ENCODE measurements around the gene CCR3.

Gene CCR3

DNA sequence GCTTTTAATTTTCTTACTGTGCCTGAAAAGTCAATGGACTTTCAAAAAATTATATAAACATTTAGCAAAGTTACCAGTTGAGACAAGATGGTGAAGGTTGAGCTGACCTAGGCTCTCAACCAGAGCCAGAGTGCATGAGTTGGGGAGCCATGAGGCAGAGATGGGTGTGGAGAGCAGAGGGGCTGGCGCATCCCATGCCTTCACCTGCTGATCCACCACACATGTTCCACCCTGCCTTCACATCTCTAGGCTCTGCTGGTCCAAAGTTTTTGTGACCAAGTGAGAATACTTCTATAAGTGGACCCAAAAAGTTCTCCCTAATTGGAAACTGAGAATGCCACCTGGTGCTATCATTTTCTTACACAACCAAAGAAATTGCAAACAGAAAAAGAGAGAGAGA is 47.3 kb downstream of the CCR3 start:
- Histone ChIP-seq H3K4me1 (ENCODE audit: control insufficient read depth, low read depth, low read length) (no peaks in the 10 kb centered on the region), H2BK15ac (replicated peaks; ENCODE audit: low read depth) (no peak overlapping the region), H3K23ac (ENCODE audit: low read length) (no peak overlapping the region), H3K4ac (ENCODE audit: low read depth, low read length) (no peak overlapping the region), H3K9ac (ENCODE audit: low read length) (no peak overlapping the region), H2BK5ac (ENCODE audit: low read length) (no peak overlapping the region), H2BK120ac (ENCODE audit: low read depth, low read length) (no peak overlapping the region), H3K79me1 (ENCODE audit: low read length) (no peaks in the 10 kb centered on the region), H2AK5ac (ENCODE audit: low read length) (no peak overlapping the region), H3K36me3 (ENCODE audit: control insufficient read depth, insufficient read depth, low read length) (no peaks in the 10 kb centered on the region), H3K27ac (ENCODE audit: low read depth, low read length) (no peak overlapping the region), H3K79me2 (ENCODE audit: control insufficient read depth, insufficient read depth, low read length) (no peaks in the 10 kb centered on the region), H3K4me3 (ENCODE audit: low read length) (no peak overlapping the region), H3K56ac (ENCODE audit: low read length) (no peak overlapping the region), H4K8ac (ENCODE audit: low read depth, low read length) (no peak overlapping the region), H3K4me2 (ENCODE audit: low read length) (no peak overlapping the region), H3K18ac (ENCODE audit: low read length) (no peak overlapping the region), H3K27me3 (ENCODE audit: insufficient read depth, low read length, poor library complexity) (no peaks in the 10 kb centered on the region), H4K5ac (ENCODE audit: low read length) (no peak overlapping the region)
- DNase-seq = no peak
- WGBS (ENCODE audit: extremely low coverage, insufficient coverage, low lambda C conversion rate) = no CpG with 5 or more reads among the region's 1 CpG

DNA sequence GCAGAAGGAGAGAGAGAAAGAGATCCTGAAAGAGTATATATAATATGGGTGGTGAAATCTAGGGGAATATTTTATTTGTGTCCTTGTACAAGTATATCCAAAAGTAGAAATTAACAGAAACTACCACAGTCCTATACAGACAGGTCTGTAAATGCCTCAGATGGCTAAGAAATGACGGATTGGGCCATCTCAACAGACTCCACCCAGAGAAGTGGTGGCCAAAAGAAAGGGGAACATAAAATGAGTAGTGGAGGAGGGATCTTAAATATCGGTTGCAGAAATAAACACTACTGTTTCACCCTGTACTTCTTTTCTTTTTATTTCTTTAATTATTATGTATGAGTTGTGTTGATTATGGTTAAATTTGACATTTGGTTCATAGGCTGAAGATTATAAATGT is 47.7 kb downstream of the CCR3 start:
- no peak overlapping the region for H2AK5ac ChIP-seq (ENCODE audit: low read length)
- no peaks in the 10 kb centered on the region for H3K36me3 ChIP-seq (ENCODE audit: control insufficient read depth, insufficient read depth, low read length)
- H3K4me2 ChIP-seq (ENCODE audit: low read length) = no peak overlapping the region
- no peak overlapping the region for H3K4me3 ChIP-seq (ENCODE audit: low read length)
- no peaks in the 10 kb centered on the region for H3K27me3 ChIP-seq (ENCODE audit: insufficient read depth, low read length, poor library complexity)
- no peaks in the 10 kb centered on the region for H3K4me1 ChIP-seq (ENCODE audit: control insufficient read depth, low read depth, low read length)
- no peaks in the 10 kb centered on the region for H3K79me2 ChIP-seq (ENCODE audit: control insufficient read depth, insufficient read depth, low read length)
- H3K18ac ChIP-seq (ENCODE audit: low read length) = no peak overlapping the region
- no peak overlapping the region for H3K27ac ChIP-seq (ENCODE audit: low read depth, low read length)
- no peak overlapping the region for H2BK5ac ChIP-seq (ENCODE audit: low read length)
- no peak overlapping the region for H4K5ac ChIP-seq (ENCODE audit: low read length)
- H3K56ac ChIP-seq (ENCODE audit: low read length) = no peak overlapping the region
- H4K8ac ChIP-seq (ENCODE audit: low read depth, low read length) = no peak overlapping the region
- H2BK120ac ChIP-seq (ENCODE audit: low read depth, low read length) = no peak overlapping the region
- H3K23ac ChIP-seq (ENCODE audit: low read length) = no peak overlapping the region
- WGBS (ENCODE audit: extremely low coverage, insufficient coverage, low lambda C conversion rate) = no CpG with 5 or more reads among the region's 2 CpGs
- no peak overlapping the region for H2BK15ac ChIP-seq (replicated peaks; ENCODE audit: low read depth)
- no peak for DNase-seq
- H3K79me1 ChIP-seq (ENCODE audit: low read length) = no peaks in the 10 kb centered on the region
- H3K9ac ChIP-seq (ENCODE audit: low read length) = no peak overlapping the region
- no peak overlapping the region for H3K4ac ChIP-seq (ENCODE audit: low read depth, low read length)

DNA sequence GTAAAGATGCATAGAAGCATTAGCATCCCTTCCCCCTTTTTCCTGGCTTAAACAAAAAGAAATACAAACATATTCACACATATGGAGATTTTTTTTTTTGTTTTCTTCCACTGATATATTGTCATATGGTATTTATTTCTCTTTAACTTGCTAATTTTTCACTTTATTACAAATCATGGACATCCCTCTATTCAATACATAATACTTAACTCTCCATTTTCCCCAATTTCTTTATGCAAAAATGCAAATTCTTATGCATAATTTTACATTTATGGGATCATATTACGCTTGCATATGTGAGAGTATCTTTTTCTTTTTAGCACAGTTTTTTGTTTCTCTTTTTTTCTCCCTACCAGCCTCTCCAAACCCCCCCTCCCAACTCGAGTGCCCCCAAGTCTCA is 48.8 kb downstream of the CCR3 start:
- H3K23ac ChIP-seq (ENCODE audit: low read length) = no peak overlapping the region
- H3K79me2 ChIP-seq (ENCODE audit: control insufficient read depth, insufficient read depth, low read length) = no peaks in the 10 kb centered on the region
- no peak overlapping the region for H3K4ac ChIP-seq (ENCODE audit: low read depth, low read length)
- no peak for DNase-seq
- no peak overlapping the region for H3K27ac ChIP-seq (ENCODE audit: low read depth, low read length)
- no peak overlapping the region for H2BK120ac ChIP-seq (ENCODE audit: low read depth, low read length)
- H2BK15ac ChIP-seq (replicated peaks; ENCODE audit: low read depth) = no peak overlapping the region
- no peak overlapping the region for H3K4me3 ChIP-seq (ENCODE audit: low read length)
- H4K8ac ChIP-seq (ENCODE audit: low read depth, low read length) = no peak overlapping the region
- no peaks in the 10 kb centered on the region for H3K79me1 ChIP-seq (ENCODE audit: low read length)
- H3K4me2 ChIP-seq (ENCODE audit: low read length) = no peak overlapping the region
- H3K4me1 ChIP-seq (ENCODE audit: control insufficient read depth, low read depth, low read length) = no peaks in the 10 kb centered on the region
- H3K36me3 ChIP-seq (ENCODE audit: control insufficient read depth, insufficient read depth, low read length) = no peaks in the 10 kb centered on the region
- no peak overlapping the region for H2BK5ac ChIP-seq (ENCODE audit: low read length)
- no peak overlapping the region for H3K18ac ChIP-seq (ENCODE audit: low read length)
- no peak overlapping the region for H3K9ac ChIP-seq (ENCODE audit: low read length)
- no peaks in the 10 kb centered on the region for H3K27me3 ChIP-seq (ENCODE audit: insufficient read depth, low read length, poor library complexity)
- H4K5ac ChIP-seq (ENCODE audit: low read length) = no peak overlapping the region
- no peak overlapping the region for H3K56ac ChIP-seq (ENCODE audit: low read length)
- WGBS (ENCODE audit: extremely low coverage, insufficient coverage, low lambda C conversion rate) = no CpG with 5 or more reads among the region's 2 CpGs
- H2AK5ac ChIP-seq (ENCODE audit: low read length) = no peak overlapping the region

DNA sequence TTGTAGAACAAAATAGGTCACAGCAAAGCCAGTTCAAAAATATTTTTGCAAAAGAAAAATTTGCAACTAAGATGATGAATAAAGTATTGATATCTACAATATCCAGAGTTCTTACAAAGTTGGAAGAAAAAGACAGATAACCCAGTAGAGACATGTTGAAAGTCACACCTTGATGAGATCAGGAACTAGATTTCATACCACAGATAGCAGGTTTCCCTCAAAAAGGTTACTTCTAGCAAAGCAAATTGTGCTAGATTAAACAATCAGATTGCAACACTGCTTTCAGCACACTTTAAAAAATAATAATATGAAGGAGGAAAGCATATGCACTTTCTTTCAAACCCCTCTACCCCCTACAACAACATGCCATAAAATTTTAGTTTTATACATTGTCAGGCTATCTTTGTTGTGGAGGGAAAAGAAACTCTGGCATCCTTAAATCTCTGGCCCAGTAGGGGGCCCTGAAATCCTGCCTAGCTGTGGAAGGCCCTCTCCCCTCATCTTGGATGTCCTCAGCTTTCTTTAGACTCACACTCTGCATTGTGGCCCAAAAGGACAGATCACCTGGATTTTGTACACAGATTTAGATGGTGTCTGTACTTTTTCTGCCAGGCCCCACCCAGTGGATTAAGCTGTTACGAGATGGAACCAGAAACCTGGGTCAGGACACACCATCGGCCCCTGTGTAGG is 50.9 kb downstream of the CCR3 start:
- WGBS (ENCODE audit: extremely low coverage, insufficient coverage, low lambda C conversion rate) = no CpG with 5 or more reads among the region's 2 CpGs
- no peaks in the 10 kb centered on the region for H3K4me1 ChIP-seq (ENCODE audit: control insufficient read depth, low read depth, low read length)
- DNase-seq = peak; percentile 42
- H2AK5ac ChIP-seq (ENCODE audit: low read length) = no peak overlapping the region
- no peak overlapping the region for H3K4me2 ChIP-seq (ENCODE audit: low read length)
- H2BK15ac ChIP-seq (replicated peaks; ENCODE audit: low read depth) = no peak overlapping the region
- H3K27me3 ChIP-seq (ENCODE audit: insufficient read depth, low read length, poor library complexity) = no peaks in the 10 kb centered on the region
- no peaks in the 10 kb centered on the region for H3K79me1 ChIP-seq (ENCODE audit: low read length)
- H3K56ac ChIP-seq (ENCODE audit: low read length) = no peak overlapping the region
- H3K79me2 ChIP-seq (ENCODE audit: control insufficient read depth, insufficient read depth, low read length) = no peaks in the 10 kb centered on the region
- H3K18ac ChIP-seq (ENCODE audit: low read length) = no peak overlapping the region
- H3K9ac ChIP-seq (ENCODE audit: low read length) = no peak overlapping the region
- no peak overlapping the region for H4K8ac ChIP-seq (ENCODE audit: low read depth, low read length)
- H3K4ac ChIP-seq (ENCODE audit: low read depth, low read length) = no peak overlapping the region
- no peak overlapping the region for H4K5ac ChIP-seq (ENCODE audit: low read length)
- no peaks in the 10 kb centered on the region for H3K36me3 ChIP-seq (ENCODE audit: control insufficient read depth, insufficient read depth, low read length)
- H3K27ac ChIP-seq (ENCODE audit: low read depth, low read length) = no peak overlapping the region
- no peak overlapping the region for H2BK120ac ChIP-seq (ENCODE audit: low read depth, low read length)
- H3K4me3 ChIP-seq (ENCODE audit: low read length) = no peak overlapping the region
- H3K23ac ChIP-seq (ENCODE audit: low read length) = no peak overlapping the region
- H2BK5ac ChIP-seq (ENCODE audit: low read length) = no peak overlapping the region

DNA sequence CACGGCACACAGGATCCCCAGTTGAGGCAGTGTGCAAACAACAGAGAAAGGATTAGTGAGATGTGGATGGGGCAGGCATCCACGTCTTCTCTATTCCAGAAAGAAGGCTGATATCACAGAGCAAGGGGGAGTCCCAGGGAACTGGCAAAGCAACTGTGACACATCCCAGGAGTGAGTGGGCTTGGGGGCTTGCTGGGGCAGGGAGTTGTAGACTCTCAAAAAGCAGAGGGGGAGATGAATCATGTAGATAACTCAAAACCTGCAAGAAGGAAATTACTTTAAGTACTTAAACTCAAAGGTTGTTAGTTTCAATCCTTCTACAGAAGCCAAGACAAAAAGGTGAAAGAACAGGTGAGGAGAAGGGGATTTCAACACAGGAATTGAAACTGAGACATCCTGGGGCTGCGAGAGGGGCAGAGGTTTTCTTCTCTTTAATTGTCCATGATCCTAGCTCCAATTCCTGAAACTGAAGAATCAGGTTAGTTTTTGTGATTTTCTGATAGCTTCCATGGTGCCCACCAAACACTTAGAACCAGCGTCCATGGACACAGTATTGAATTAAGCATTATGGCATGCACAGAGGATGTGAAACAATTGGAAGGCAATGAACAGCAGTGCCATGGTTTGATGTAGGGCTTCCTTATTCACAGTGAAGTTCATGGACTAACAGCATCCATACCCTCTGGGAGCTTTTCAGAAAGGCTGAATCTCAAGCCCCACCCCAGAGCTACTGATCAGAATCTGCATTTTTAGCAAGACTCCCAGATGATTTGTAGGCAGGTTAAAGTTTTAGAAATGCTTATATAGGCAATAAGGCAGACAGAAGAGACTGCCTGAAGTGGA is 52.0 kb downstream of the CCR3 start:
- DNase-seq = no peak
- Histone ChIP-seq H4K8ac (ENCODE audit: low read depth, low read length) (no peak overlapping the region), H3K79me2 (ENCODE audit: control insufficient read depth, insufficient read depth, low read length) (no peaks in the 10 kb centered on the region), H3K56ac (ENCODE audit: low read length) (no peak overlapping the region), H2BK120ac (ENCODE audit: low read depth, low read length) (no peak overlapping the region), H3K4me2 (ENCODE audit: low read length) (no peak overlapping the region), H3K23ac (ENCODE audit: low read length) (no peak overlapping the region), H3K4me1 (ENCODE audit: control insufficient read depth, low read depth, low read length) (no peaks in the 10 kb centered on the region), H3K9ac (ENCODE audit: low read length) (no peak overlapping the region), H3K4me3 (ENCODE audit: low read length) (no peak overlapping the region), H3K18ac (ENCODE audit: low read length) (no peak overlapping the region), H4K5ac (ENCODE audit: low read length) (no peak overlapping the region), H3K27ac (ENCODE audit: low read depth, low read length) (no peak overlapping the region), H3K27me3 (ENCODE audit: insufficient read depth, low read length, poor library complexity) (no peaks in the 10 kb centered on the region), H2BK15ac (replicated peaks; ENCODE audit: low read depth) (no peak overlapping the region), H2AK5ac (ENCODE audit: low read length) (no peak overlapping the region), H2BK5ac (ENCODE audit: low read length) (no peak overlapping the region), H3K36me3 (ENCODE audit: control insufficient read depth, insufficient read depth, low read length) (no peaks in the 10 kb centered on the region), H3K79me1 (ENCODE audit: low read length) (no peaks in the 10 kb centered on the region), H3K4ac (ENCODE audit: low read depth, low read length) (no peak overlapping the region)
- no CpG with 5 or more reads among the region's 4 CpGs for WGBS (ENCODE audit: extremely low coverage, insufficient coverage, low lambda C conversion rate)
